Duodenal mucosa (tissue), 2 donors: ENCODE measurements around the gene ANP32B.
"Not testable (repeated sequence)": the region's sequence is repeated elsewhere in the genome, so short reads cannot be mapped to it uniquely, and the experiment has no call there.

Experiments used
- H3K27ac ChIP-seq: one replicate; pipeline ENCODE4 v1.7.0; 2013; ENCODE audit warnings: low read depth, low read length
- H3K27me3 ChIP-seq, 2 donors: one replicate each; pipeline ENCODE4 v1.7.0; 2013; ENCODE audit warnings: low read length in 2 of 2, control low read depth in 1 of 2; ENCODE audit not compliant: insufficient read depth in 2 of 2, control insufficient read depth in 1 of 2
- H3K36me3 ChIP-seq, 2 donors: one replicate each; pipeline ENCODE4 v1.7.0; 2013; ENCODE audit warnings: low read length in 2 of 2, control low read depth in 1 of 2; ENCODE audit not compliant: insufficient read depth in 2 of 2, control insufficient read depth in 1 of 2
- H3K4me1 ChIP-seq, 2 donors: one replicate each; pipeline ENCODE4 v1.7.0; 2013; ENCODE audit warnings: low read length in 2 of 2, control low read depth in 1 of 2; ENCODE audit not compliant: insufficient read depth in 2 of 2, control insufficient read depth in 1 of 2
- H3K4me3 ChIP-seq, 2 donors: one replicate each; pipeline ENCODE4 v1.7.0; 2013; ENCODE audit warnings: low read length in 2 of 2, low read depth in 1 of 2
- H3K9ac ChIP-seq, 2 donors: one replicate each; pipeline ENCODE4 v1.7.0; 2013; ENCODE audit warnings: low read length in 2 of 2, low read depth in 1 of 2
- H3K9me3 ChIP-seq, 2 donors: one replicate each; pipeline ENCODE4 v1.7.0; 2013; ENCODE audit warnings: low read length in 2 of 2, control low read depth in 1 of 2; ENCODE audit not compliant: control insufficient read depth in 1 of 2

ANP32B gene

DNA sequence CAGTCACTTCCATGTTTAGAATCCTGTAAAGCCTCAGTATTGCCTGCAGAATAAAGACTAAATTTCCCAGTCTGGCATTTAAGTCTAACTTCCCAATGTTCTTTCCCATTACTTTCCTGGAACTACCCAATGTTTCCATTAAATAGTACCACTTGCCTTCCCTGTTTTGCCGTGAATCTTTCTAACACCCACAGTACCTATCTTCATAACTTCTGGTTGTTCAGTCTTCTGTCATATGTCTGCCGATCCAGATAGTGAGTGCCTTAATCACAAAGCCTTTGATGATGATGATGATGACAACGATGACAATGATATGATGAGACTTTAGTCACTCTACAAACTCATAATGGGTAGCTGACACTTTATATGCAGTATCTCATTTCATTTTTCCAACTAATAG lies 38.5 kb upstream of the ANP32B start:
- no peaks in the 10 kb centered on the region for H3K4me1 ChIP-seq
- no peak overlapping the region for H3K9ac ChIP-seq
- no peaks in the 10 kb centered on the region for H3K36me3 ChIP-seq
- no peaks in the 10 kb centered on the region for H3K9me3 ChIP-seq
- H3K4me3 ChIP-seq = no peak overlapping the region
- no peak overlapping the region for H3K27ac ChIP-seq
- no peaks in the 10 kb centered on the region for H3K27me3 ChIP-seq

DNA sequence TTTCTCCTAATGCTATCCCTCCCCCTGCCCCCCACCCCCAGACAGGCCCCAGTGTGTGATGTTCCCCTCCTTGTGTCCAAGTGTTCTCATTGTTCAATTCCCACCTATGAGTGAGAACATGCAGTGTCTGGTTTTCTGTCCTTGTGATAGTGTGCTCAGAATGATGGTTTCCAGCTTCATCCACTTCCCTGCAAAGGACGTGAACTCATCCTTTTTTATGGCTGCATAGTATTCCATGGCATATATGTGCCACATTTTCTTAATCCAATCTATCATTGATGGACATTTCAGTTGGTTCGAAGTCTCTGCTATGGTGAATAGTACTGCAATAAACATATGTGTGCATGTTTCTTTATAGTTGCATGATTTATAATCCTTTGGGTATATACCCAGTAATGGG lies 37.7 kb upstream of the ANP32B start:
- not testable (repeated sequence) for H3K36me3 ChIP-seq, H3K4me3 ChIP-seq, H3K9ac ChIP-seq, H3K27me3 ChIP-seq, H3K27ac ChIP-seq, H3K4me1 ChIP-seq, H3K9me3 ChIP-seq

DNA sequence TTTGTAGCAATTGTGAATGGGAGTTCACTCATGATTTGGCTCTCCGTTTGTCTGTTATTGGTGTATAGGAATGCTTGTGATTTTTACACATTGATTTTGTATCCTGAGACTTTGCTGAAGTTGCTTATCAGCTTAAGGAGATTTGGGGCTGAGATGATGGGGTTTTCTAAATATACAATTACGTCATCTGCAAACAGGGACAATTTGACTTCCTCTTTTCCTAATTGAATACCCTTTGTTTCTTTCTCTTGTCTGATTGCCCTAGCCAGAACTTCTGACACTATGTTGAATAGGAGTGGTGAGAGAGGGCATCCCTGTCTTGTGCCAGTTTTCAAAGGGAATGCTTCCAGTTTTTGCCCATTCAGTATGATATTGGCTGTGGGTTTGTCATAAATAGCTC lies 36.0 kb upstream of the ANP32B start:
- H3K9ac ChIP-seq, H3K27me3 ChIP-seq, H3K9me3 ChIP-seq, H3K27ac ChIP-seq, H3K36me3 ChIP-seq, H3K4me1 ChIP-seq, H3K4me3 ChIP-seq: not testable (repeated sequence)

DNA sequence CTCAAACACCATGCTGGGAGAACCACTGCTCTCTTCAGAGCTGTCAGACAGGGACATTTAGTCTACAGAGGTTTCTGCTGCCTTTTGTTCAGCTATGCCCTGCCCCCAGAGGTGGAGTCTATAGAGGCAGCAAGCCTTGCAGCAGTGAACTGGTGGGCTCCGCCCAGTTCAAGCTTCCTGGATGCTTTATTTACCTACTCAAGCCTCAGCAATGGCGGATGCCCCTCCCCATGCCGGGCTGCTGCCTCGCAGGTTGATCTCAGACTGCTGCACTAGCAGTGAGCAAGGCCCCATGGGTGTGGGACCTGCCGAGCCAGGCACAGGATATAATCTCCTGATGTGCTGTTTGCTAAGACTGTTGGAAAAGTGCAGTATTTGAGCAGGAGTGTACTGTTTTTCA lies 32.3 kb upstream of the ANP32B start:
- H3K4me3 ChIP-seq, H3K9me3 ChIP-seq, H3K27ac ChIP-seq, H3K36me3 ChIP-seq, H3K27me3 ChIP-seq, H3K9ac ChIP-seq, H3K4me1 ChIP-seq: not testable (repeated sequence)

DNA sequence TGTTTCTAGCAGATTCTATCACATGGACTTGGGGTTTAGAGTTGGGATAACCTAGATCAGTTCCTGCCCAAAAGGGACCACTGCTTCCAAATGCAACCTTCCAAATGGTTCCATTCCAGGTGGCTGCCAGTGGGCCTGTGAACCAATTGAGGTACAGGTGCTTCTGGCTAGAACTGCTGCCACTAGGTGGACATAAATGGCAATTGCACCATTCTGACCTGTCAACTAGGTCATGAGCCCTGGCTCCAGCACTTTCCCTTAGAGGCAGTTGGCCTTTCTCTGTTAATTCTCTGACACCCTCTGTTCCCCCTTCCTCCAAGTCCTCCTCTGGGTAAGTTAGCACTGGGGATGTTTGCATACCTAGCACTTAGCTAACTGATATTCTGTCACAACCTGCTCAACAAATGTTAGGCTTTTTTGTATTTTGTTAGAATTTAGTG lies 28.6 kb upstream of the ANP32B start:
- Histone ChIP-seq H3K27ac (no peak overlapping the region), H3K9ac (no peak overlapping the region), H3K4me3 (no peak overlapping the region), H3K9me3 (peaks cover 0 to 4% of the 10 kb centered on the region in 2 donors), H3K4me1 (no peaks in the 10 kb centered on the region), H3K36me3 (no peaks in the 10 kb centered on the region), H3K27me3 (no peaks in the 10 kb centered on the region)

DNA sequence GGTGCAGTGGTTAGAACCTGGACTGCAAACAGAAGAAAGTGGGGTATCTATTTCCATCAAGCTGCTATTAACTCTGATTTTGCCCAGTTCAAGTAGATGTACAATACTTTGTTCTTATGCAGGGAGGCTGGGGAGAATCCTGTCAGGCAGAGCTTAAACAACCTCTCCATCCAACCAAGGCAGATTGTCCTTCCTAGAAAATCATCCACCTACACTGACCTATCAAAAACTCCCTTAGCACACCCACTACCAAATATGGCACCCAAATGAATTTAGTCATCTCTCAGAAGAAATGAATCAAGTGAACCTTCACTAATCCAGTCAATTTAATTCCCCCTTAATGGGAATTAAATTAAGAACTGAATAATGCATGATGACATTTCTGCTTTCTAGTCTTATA lies 26.8 kb upstream of the ANP32B start:
- H3K9me3 ChIP-seq = no peaks in the 10 kb centered on the region
- H3K9ac ChIP-seq = no peak overlapping the region
- no peaks in the 10 kb centered on the region for H3K36me3 ChIP-seq
- H3K27ac ChIP-seq = no peak overlapping the region
- no peaks in the 10 kb centered on the region for H3K27me3 ChIP-seq
- no peaks in the 10 kb centered on the region for H3K4me1 ChIP-seq
- no peak overlapping the region for H3K4me3 ChIP-seq

DNA sequence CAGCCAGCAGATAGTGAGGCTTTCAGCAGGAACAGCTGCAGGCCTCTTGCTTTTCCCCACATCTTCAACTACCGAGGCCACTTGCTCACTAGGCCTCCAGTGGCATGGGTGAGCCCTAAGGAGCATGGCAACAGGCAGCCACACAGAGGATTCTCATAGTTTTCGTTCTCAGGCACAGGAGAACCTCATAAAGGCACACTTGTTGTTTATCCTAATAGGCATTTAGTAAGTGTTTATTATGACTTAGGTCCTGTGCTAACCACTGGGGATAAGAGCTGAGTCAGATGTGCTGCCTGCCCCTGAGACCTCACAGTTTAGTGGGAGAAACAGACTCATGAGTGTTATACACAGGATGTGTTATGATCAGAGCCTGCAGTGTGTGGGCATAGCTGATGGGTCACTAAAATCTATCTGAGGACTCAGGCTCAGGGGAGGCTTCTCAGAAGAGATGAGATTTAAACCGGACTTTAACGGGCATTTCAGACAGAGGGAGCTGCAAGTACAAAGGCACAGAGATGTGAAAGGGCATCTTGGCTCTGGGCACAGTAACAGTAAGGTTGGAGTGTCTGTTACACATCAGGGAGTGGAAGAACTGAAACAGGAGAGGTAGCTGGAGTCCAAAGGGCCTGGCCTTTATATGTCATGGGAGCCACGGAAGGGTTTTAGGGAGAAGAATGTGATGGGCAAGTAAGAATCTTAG lies 24.2 kb upstream of the ANP32B start:
- Histone ChIP-seq H3K27ac (no peak overlapping the region), H3K36me3 (no peaks in the 10 kb centered on the region), H3K27me3 (no peaks in the 10 kb centered on the region), H3K4me1 (no peaks in the 10 kb centered on the region), H3K4me3 (no peak overlapping the region), H3K9me3 (no peaks in the 10 kb centered on the region), H3K9ac (no peak overlapping the region)

DNA sequence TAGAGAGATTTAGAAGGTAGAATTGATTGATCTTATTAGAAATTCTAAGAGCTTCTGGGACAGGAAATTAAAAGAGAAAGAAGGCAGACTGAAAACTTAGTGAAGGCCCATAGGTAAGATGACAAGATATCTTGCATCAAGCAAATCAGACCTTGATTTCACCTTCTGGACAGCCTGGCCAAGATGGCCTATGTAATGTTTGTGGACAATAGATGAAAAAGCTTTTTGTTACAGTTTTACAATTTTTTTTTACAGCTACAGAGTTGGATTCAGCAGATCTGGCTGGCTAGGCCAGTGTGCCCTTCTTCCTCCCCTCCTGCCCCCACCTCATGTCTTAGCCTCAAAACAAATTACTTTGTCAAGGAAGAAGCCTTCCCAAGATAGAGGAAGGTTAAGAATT lies 23.6 kb upstream of the ANP32B start:
- H3K9ac ChIP-seq = no peak overlapping the region
- H3K36me3 ChIP-seq = no peaks in the 10 kb centered on the region
- H3K27ac ChIP-seq = no peak overlapping the region
- H3K4me1 ChIP-seq = no peaks in the 10 kb centered on the region
- no peaks in the 10 kb centered on the region for H3K9me3 ChIP-seq
- no peak overlapping the region for H3K4me3 ChIP-seq
- H3K27me3 ChIP-seq = no peaks in the 10 kb centered on the region

DNA sequence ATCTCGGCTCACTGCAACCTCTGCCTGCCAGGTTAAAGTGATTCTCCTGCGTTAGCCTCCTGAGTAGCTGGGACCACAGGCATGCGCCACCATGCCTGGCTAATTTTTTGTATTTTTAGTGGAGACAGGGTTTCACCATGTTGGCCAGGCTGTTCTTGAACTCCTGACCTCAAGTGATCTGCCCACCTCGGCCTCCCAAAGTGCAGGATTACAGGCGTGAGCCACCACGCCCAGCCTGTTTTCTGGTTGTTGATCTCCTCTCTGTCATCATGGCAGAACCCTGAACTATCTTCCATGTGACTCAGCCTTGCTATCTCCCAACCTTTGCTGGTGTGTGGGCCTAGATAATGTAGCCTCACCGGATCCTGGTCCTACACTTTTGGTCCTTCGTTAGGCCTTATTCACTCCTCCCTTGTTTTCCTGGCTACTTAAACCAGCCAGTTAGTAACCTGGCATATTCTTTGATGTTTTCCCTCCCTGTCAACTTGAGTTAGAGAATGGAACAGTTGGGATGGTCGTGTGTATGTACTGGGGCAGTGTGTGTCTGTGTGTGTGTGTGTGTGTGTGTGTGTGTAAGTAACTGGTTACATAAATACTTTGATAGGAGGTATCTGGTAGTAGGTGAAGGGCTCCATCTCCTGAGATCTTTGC lies 22.3 kb upstream of the ANP32B start:
- not testable (repeated sequence) for H3K4me3 ChIP-seq, H3K27ac ChIP-seq, H3K9ac ChIP-seq, H3K27me3 ChIP-seq, H3K4me1 ChIP-seq, H3K9me3 ChIP-seq, H3K36me3 ChIP-seq

DNA sequence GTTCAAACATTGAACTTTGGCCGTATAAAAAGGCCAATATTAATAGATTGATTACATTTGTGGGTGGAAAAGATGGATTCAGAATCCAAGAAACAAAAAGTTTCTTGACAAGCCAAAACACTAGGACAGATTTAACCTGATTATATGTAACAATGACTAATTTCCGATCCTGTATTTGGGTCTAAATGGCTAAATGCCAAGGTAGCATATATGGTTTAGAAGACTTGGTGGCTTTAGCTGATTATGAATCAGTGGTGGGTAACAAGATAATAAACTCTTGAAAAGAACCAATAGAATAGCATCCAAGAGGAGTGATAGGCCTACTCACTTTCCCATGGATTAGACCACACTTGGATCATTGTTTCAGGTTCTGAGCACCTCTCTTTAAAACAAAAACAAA lies 21.8 kb upstream of the ANP32B start:
- H3K4me3 ChIP-seq = no peak overlapping the region
- H3K36me3 ChIP-seq = no peaks in the 10 kb centered on the region
- H3K9me3 ChIP-seq = no peaks in the 10 kb centered on the region
- peaks cover 0 to 4% of the 10 kb centered on the region in 2 donors for H3K27me3 ChIP-seq
- no peak overlapping the region for H3K9ac ChIP-seq
- no peak overlapping the region for H3K27ac ChIP-seq
- no peaks in the 10 kb centered on the region for H3K4me1 ChIP-seq
